Measurements from ENCODE around the gene PARP6.

The PARP6 gene

DNA sequence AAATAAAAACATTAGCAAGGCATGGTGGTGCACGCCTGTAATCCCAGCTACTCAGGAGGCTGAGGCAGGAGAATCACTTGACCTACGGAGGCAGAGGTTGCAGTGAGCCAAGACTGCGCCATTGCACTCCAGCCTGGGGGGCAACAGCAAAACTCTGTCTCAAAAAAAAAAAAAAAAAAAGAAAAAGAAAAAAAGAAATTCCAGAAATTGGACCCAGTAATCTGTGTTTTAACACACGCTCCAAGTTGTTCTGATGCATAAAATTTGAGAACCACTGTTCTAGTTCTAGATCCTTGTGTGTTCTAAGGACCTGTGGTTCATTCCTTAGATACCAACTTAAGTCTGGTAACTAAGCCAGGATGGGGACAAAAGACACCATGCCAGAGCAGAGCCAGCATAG lies 2.6 kb downstream of the PARP6 start:
- no peak overlapping the region for H3K4me3 ChIP-seq (ENCODE audit: low read depth, low read length)
- no peak for TF ChIP-seq CTCF (conservative IDR thresholded peaks at IDR 0.05; ENCODE audit: low read depth, low read length)
- DNase-seq (ENCODE audit: low read depth) = no peak

GRCh38 chr15:72265031-72265430 lies 7.3 kb downstream of the PARP6 start:
- TF ChIP-seq CTCF (conservative IDR thresholded peaks at IDR 0.05; ENCODE audit: low read depth, low read length) = no peak
- DNase-seq (ENCODE audit: low read depth) = no peak
- H3K4me3 ChIP-seq (ENCODE audit: low read depth, low read length) = no peak overlapping the region

GRCh38 chr15:72252663-72253299 lies 19.6 kb downstream of the PARP6 start:
- no peak for DNase-seq (ENCODE audit: low read depth)
- no peak overlapping the region for H3K4me3 ChIP-seq (ENCODE audit: low read depth, low read length)
- TF ChIP-seq CTCF (conservative IDR thresholded peaks at IDR 0.05; ENCODE audit: low read depth, low read length) = no peak

DNA sequence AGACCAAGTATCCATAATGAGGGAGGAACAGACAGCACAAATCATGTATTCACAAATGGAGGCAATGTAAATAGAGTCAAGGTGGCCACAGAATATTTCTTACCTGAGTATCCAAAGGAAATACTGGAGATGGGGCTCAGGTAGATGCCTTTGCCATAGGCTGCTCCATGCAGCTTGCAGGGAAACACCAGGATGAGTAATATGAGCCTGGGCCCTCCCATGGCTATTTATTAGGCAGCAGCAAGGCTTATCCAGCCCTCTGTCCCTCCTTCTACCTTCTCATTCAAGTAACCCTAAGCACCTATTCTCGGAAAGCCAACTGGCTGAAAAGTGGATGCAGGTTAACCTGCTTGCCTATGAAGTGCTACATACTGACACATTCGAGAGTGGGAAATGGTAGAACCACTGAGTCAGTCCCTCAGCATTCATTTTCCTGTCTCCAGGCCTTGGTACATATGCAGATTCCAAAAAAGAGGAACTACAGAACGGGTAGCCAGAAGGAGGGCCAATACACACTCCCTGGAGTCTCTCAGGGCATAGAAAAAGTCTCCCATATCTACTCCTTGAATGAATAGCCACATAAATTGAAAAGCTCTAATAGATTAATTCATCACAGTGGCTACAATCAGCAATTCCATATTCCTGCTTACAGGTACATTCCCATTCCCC lies 23.1 kb downstream of the PARP6 start:
- no peak for DNase-seq (ENCODE audit: low read depth)
- H3K4me3 ChIP-seq (ENCODE audit: low read depth, low read length) = no peak overlapping the region
- no peak for TF ChIP-seq CTCF (conservative IDR thresholded peaks at IDR 0.05; ENCODE audit: low read depth, low read length)

DNA sequence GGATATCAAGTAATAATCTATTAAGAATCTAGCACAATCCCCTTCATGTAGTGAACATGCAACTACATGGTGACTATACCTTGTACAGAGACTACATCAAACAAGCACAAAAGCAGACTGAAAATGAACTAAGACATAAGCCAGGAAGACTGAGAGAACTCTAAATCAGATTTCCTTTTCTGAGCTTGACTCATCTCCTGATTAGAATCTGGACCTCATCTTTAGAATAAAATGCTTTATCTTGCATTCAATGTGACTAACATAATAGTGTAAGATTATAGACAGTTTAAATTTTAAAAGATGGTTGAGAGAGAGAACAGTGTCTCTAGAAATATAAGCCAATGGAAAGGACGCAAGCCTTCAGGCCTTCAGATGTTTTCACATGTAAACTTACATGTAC lies 23.8 kb downstream of the PARP6 start:
- no peak for TF ChIP-seq CTCF (conservative IDR thresholded peaks at IDR 0.05; ENCODE audit: low read depth, low read length)
- H3K4me3 ChIP-seq (ENCODE audit: low read depth, low read length) = no peak overlapping the region
- no peak for DNase-seq (ENCODE audit: low read depth)

DNA sequence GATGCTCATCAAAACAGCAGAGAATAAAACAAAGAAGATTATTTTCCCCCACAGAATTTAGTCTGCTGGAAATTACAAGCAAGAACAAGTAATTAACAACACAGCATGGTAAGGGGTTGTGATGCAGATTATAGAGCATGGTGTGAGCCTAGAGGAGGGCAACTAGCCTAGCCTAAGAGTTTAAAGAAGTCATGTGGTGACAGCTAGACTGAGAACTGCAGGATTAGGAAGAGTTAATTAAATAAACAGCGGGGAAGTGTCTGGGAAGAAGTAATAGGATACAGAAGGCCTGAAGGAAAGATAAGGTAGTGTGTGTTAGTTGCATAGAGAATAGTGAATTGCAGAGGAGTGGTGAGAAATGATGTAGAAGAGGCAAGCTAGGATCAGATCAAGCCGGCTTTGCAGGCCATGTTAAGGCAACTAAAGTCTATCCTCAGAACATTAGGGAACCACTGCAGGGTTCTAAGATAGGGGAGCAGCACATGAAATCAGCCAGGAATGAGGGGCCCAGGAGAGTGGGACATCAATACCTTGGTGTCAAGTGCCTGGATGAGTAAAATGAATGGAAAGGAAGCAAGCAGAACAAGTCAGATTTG lies 29.5 kb downstream of the PARP6 start:
- H3K4me3 ChIP-seq (ENCODE audit: low read depth, low read length) = no peak overlapping the region
- TF ChIP-seq CTCF (conservative IDR thresholded peaks at IDR 0.05; ENCODE audit: low read depth, low read length) = no peak
- no peak for DNase-seq (ENCODE audit: low read depth)
